GM03348 (cell line): ENCODE results near the gene BDH1.
"Not testable (repeated sequence)": the region's sequence is repeated elsewhere in the genome, so short reads cannot be mapped to it uniquely, and the experiment has no call there.

Source experiments
- DNase-seq: peaks from one replicate; pipeline ENCODE4 v3.0.0; 2012; ENCODE audit warnings: low spot score

BDH1 gene

GRCh38 chr3:197485143-197485542 is 70.6 kb downstream of the BDH1 start:
- no peak for DNase-seq

- DNase-seq = no peak
Measured at GRCh38 chr3:197484204-197484901, 71.4 kb downstream of the BDH1 start.

- DNase-seq = no peak
Measured at GRCh38 chr3:197482001-197482400, 73.8 kb downstream of the BDH1 start.

GRCh38 chr3:197480320-197480719 is 75.4 kb downstream of the BDH1 start:
- no peak for DNase-seq

GRCh38 chr3:197478746-197479668 is 76.8 kb downstream of the BDH1 start:
- DNase-seq = peak; percentile 62

- DNase-seq = not testable (repeated sequence)
Measured at GRCh38 chr3:197477816-197478215, 78.0 kb downstream of the BDH1 start.

- no peak for DNase-seq
Measured at GRCh38 chr3:197475997-197476525, 79.7 kb downstream of the BDH1 start.

- DNase-seq = no peak
Measured at GRCh38 chr3:197475514-197475913, 80.3 kb downstream of the BDH1 start.

- no peak for DNase-seq
Measured at GRCh38 chr3:197472151-197472550, 83.6 kb downstream of the BDH1 start.

GRCh38 chr3:197471221-197472010 is 84.4 kb downstream of the BDH1 start:
- no peak for DNase-seq

GRCh38 chr3:197468866-197469382 is 86.8 kb downstream of the BDH1 start:
- peak; percentile 53 for DNase-seq

- peak; percentile 20 for DNase-seq
Measured at GRCh38 chr3:197468167-197468566, 87.6 kb downstream of the BDH1 start.

- DNase-seq = peak; percentile 74
Measured at GRCh38 chr3:197466586-197467399, 89.0 kb downstream of the BDH1 start.

GRCh38 chr3:197465996-197466549 is 89.7 kb downstream of the BDH1 start:
- peak; percentile 55 for DNase-seq

- no peak for DNase-seq
Measured at GRCh38 chr3:197465197-197465995, 90.4 kb downstream of the BDH1 start.

GRCh38 chr3:197464794-197465193 is 91.0 kb downstream of the BDH1 start:
- DNase-seq = no peak

GRCh38 chr3:197463279-197463678 is 92.5 kb downstream of the BDH1 start:
- DNase-seq = peak; percentile 52

GRCh38 chr3:197462808-197463207 is 93.0 kb downstream of the BDH1 start:
- DNase-seq = no peak

- DNase-seq = no peak
Measured at GRCh38 chr3:197460639-197461038, 95.1 kb downstream of the BDH1 start.

- DNase-seq = no peak
Measured at GRCh38 chr3:197460002-197460401, 95.8 kb downstream of the BDH1 start.
